ENCODE data around the gene SLAMF6. TPM values are rescaled to one million over a fixed set of nuclear protein-coding genes. Genes with fewer than 3 reads are reported as not detected.

The SLAMF6 gene
- total RNA-seq, 6 donors from 2014 or later, result 2.7 to 10.7 (median 3.4) TPM

- H3K4me1 ChIP-seq, result no peaks in the 10 kb centered on the region
- ATAC-seq (ENCODE audit: low FRiP score in 2 of 2) (no peak), DNase-seq (no peak)
- WGBS, 2 donors, result 72 to 76% methylated on average over 4 of the region's 4 CpGs
- no peaks in the 10 kb centered on the region for H3K36me3 ChIP-seq
- no peaks in the 10 kb centered on the region for H3K27me3 ChIP-seq
- peak overlapping the region in 1 of 4 donors; percentile 2 for H3K4me3 ChIP-seq
- no peaks in the 10 kb centered on the region for H3K9me3 ChIP-seq
- TF ChIP-seq POLR2AphosphoS5 (IDR thresholded peaks at IDR 0.05) (no peak), CTCF (IDR thresholded peaks at IDR 0.05) (no peak), EP300 (IDR thresholded peaks at IDR 0.05) (no peak), POLR2A (IDR thresholded peaks at IDR 0.05) (no peak)
- H3K27ac ChIP-seq, result peak overlapping the region in 3 of 4 donors; percentile 54 to 75 (median 70)
Observed at GRCh38 chr1:160438317-160438918, 84.6 kb downstream of the SLAMF6 start.

- ATAC-seq (ENCODE audit: low FRiP score in 2 of 2), result no peak
- 54% methylated on average over 4 of the region's 4 CpGs for WGBS, 2 donors
Observed at GRCh38 chr1:160437432-160438316, 85.4 kb downstream of the SLAMF6 start.

GRCh38 chr1:160436966-160437365 lies 86.1 kb downstream of the SLAMF6 start:
- Histone ChIP-seq H3K4me3 (no peak overlapping the region), H3K36me3 (no peaks in the 10 kb centered on the region), H3K27ac (no peak overlapping the region), H3K9me3 (no peaks in the 10 kb centered on the region), H3K27me3 (no peaks in the 10 kb centered on the region), H3K4me1 (peaks cover 0 to 5% (median 0%) of the 10 kb centered on the region in 4 donors)
- 62 to 65% methylated on average over 2 of the region's 2 CpGs for WGBS, 2 donors
- DNase-seq (no peak), ATAC-seq (ENCODE audit: low FRiP score in 2 of 2) (no peak)
- TF ChIP-seq EP300 (IDR thresholded peaks at IDR 0.05) (no peak), CTCF (IDR thresholded peaks at IDR 0.05) (no peak), POLR2AphosphoS5 (IDR thresholded peaks at IDR 0.05) (no peak), POLR2A (IDR thresholded peaks at IDR 0.05) (no peak)

More at GRCh38 chr1:160437432-160438316, 85.4 kb downstream of the SLAMF6 start:
- peaks cover 0 to 1% (median 0%) of the 10 kb centered on the region in 4 donors for H3K4me1 ChIP-seq
- no peaks in the 10 kb centered on the region for H3K27me3 ChIP-seq
- H3K36me3 ChIP-seq, result no peaks in the 10 kb centered on the region
- H3K9me3 ChIP-seq, result no peaks in the 10 kb centered on the region
- TF ChIP-seq CTCF (IDR thresholded peaks at IDR 0.05), result no peak
- no peak for TF ChIP-seq POLR2AphosphoS5 (IDR thresholded peaks at IDR 0.05)
- no peak for TF ChIP-seq EP300 (IDR thresholded peaks at IDR 0.05)
- no peak for TF ChIP-seq POLR2A (IDR thresholded peaks at IDR 0.05)
- DNase-seq, result no peak
- H3K4me3 ChIP-seq, result peak overlapping the region in 1 of 4 donors; percentile 2
- H3K27ac ChIP-seq, result peak overlapping the region in 3 of 4 donors; percentile 54 to 75 (median 70)

Other genes starting within 250 kb of the SLAMF6 start
- 10 to 100 TPM; 28.3 to 69.1 (median 40.6) TPM for gene PEX19, start 238.1 kb downstream of the SLAMF6 start, total RNA-seq
- 100 to 1,000 TPM in 5 of 6 donors, 10 to 100 TPM in 1; 99.4 to 165 (median 141) TPM for gene COPA, start 180.0 kb downstream of the SLAMF6 start, total RNA-seq
- gene NCSTN, start 179.9 kb downstream of the SLAMF6 start, total RNA-seq, result 100 to 1,000 TPM in 2 of 6 donors, 10 to 100 TPM in 4; 55.9 to 116 (median 70.8) TPM
- 1 to 10 TPM in 1 of 6 donors, under 1 TPM in 2, not detected in 3; 0.20 to 1.0 (median 0.33) TPM for gene NHLH1, start 156.2 kb downstream of the SLAMF6 start, total RNA-seq
- gene VANGL2, start 122.7 kb downstream of the SLAMF6 start, total RNA-seq, result 1 to 10 TPM; 2.0 to 4.8 (median 2.7) TPM
- gene CD84, start 56.2 kb upstream of the SLAMF6 start, total RNA-seq, result 10 to 100 TPM in 5 of 6 donors, 1 to 10 TPM in 1; 8.9 to 26.4 (median 17.4) TPM
- gene SLAMF1, start 123.8 kb upstream of the SLAMF6 start, total RNA-seq, result 1 to 10 TPM in 4 of 6 donors, under 1 TPM in 2; 0.11 to 3.9 (median 1.5) TPM
- gene CD48, start 188.6 kb upstream of the SLAMF6 start, total RNA-seq, result 10 to 100 TPM in 5 of 6 donors, 1 to 10 TPM in 1; 9.4 to 32.1 (median 16.3) TPM
- 10 to 100 TPM in 2 of 6 donors, 1 to 10 TPM in 3, under 1 TPM in 1; 0.67 to 17.2 (median 3.5) TPM for gene SLAMF7, start 216.0 kb upstream of the SLAMF6 start, total RNA-seq